WTC11 (cell line): Measurements from ENCODE around the gene MINDY1. TPM values are rescaled to one million over a fixed set of nuclear protein-coding genes. Genes with fewer than 3 reads are reported as not detected.

Experiments used
- ATAC-seq: fragments of 200-7000 bp; cut with Tn5 transposase; 2 replicates; pipeline ENCODE4 v1.10.0; 2021; ENCODE audit warnings: mild to moderate bottlenecking, moderate library complexity
- CTCF ChIA-PET: fragments of 300-600 bp; sonication (Branson Sonifier 250); formaldehyde crosslinking; loops from one replicate; lab custom pipeline; 2021; ENCODE audit warnings: antibody characterized with exemption; lab: Charles Lee
- POLR2A ChIA-PET: fragments of 350-600 bp; sonication (Branson Sonifier 250); formaldehyde crosslinking; loops from one replicate; lab custom pipeline; 2021; ENCODE audit warnings: antibody characterized with exemption; lab: Charles Lee
- DNase-seq: peaks from one replicate; pipeline ENCODE4 v3.0.0; 2021; ENCODE audit warnings: low spot score
- H3K27ac Mint-ChIP-seq: 2 replicates; pipeline ENCODE4 v1.8.0; 2021; ENCODE audit warnings: mixed read lengths
- H3K27me3 Mint-ChIP-seq: 2 replicates; pipeline ENCODE4 v1.8.0; 2021; ENCODE audit warnings: low read depth, mild to moderate bottlenecking, moderate library complexity, mixed read lengths
- H3K36me3 Mint-ChIP-seq: 2 replicates; pipeline ENCODE4 v1.8.0; 2021; ENCODE audit warnings: mixed read lengths
- H3K4me1 Mint-ChIP-seq: 2 replicates; pipeline ENCODE4 v1.8.0; 2022; ENCODE audit warnings: mixed read lengths
- H3K4me3 Mint-ChIP-seq: 2 replicates; pipeline ENCODE4 v1.8.0; 2021; ENCODE audit warnings: mild to moderate bottlenecking, moderate library complexity, mixed read lengths
- H3K9me3 Mint-ChIP-seq: 2 replicates; pipeline ENCODE4 v1.8.0; 2021; ENCODE audit warnings: mixed read lengths
- AR ChIP-seq: fragments of 250-450 bp; sonication (Bioruptor Pico); IDR thresholded peaks from 2 replicates; pipeline ENCODE4 v1.9.0; 2021; ENCODE audit warnings: mild to moderate bottlenecking
- ARID4B ChIP-seq: sonication (generic); formaldehyde crosslinking; IDR thresholded peaks from 2 replicates; pipeline ENCODE4 v1.8.0; 2023; ENCODE audit warnings: missing genetic modification reagents, mild to moderate bottlenecking, borderline replicate concordance
- ATF1 ChIP-seq: sonication (generic); formaldehyde crosslinking; IDR thresholded peaks from 2 replicates; pipeline ENCODE4 v1.8.1; 2023; ENCODE audit warnings: mild to moderate bottlenecking, moderate library complexity, missing genetic modification reagents
- CBFB ChIP-seq: sonication (generic); formaldehyde crosslinking; IDR thresholded peaks from 2 replicates; pipeline ENCODE4 v1.8.1; 2022; ENCODE audit warnings: mild to moderate bottlenecking, low read depth, missing genetic modification reagents
- CREM ChIP-seq: sonication (generic); formaldehyde crosslinking; IDR thresholded peaks from 2 replicates; pipeline ENCODE4 v1.8.1; 2022; ENCODE audit warnings: mild to moderate bottlenecking, missing genetic modification reagents, moderate library complexity
- E2F1 ChIP-seq: sonication (generic); formaldehyde crosslinking; IDR thresholded peaks from 2 replicates; pipeline ENCODE4 v1.8.0; 2022; ENCODE audit warnings: mild to moderate bottlenecking, missing genetic modification reagents
- FOXK1 ChIP-seq: sonication (generic); formaldehyde crosslinking; IDR thresholded peaks from 2 replicates; pipeline ENCODE4 v1.8.0; 2022; ENCODE audit warnings: mild to moderate bottlenecking, moderate library complexity, missing genetic modification reagents
- GABPB1 ChIP-seq: sonication (generic); formaldehyde crosslinking; IDR thresholded peaks from 2 replicates; pipeline ENCODE4 v1.8.1; 2023; ENCODE audit warnings: mild to moderate bottlenecking, missing genetic modification reagents
- GTF2I ChIP-seq: fragments of 250-450 bp; sonication (Bioruptor Pico); conservative IDR thresholded peaks from 2 replicates; pipeline ENCODE4 v1.4.0; 2021; ENCODE audit warnings: mild to moderate bottlenecking
- IRF2 ChIP-seq: sonication (generic); formaldehyde crosslinking; IDR thresholded peaks from 2 replicates; pipeline ENCODE4 v1.8.0; 2022; ENCODE audit warnings: low read depth, missing genetic modification reagents, borderline replicate concordance
- JUN ChIP-seq: sonication (generic); formaldehyde crosslinking; IDR thresholded peaks from 2 replicates; pipeline ENCODE4 v1.8.0; 2023; ENCODE audit warnings: mild to moderate bottlenecking, missing genetic modification reagents
- KAT7 ChIP-seq: sonication (generic); formaldehyde crosslinking; IDR thresholded peaks from 2 replicates; pipeline ENCODE4 v1.8.1; 2023; ENCODE audit warnings: missing genetic modification reagents, mild to moderate bottlenecking, borderline replicate concordance
- MXD4 ChIP-seq: fragments of 250-450 bp; sonication (Bioruptor Pico); IDR thresholded peaks from 2 replicates; pipeline ENCODE4 v1.8.0; 2021; ENCODE audit warnings: mild to moderate bottlenecking, moderate library complexity, borderline replicate concordance
- NR2C2 ChIP-seq: sonication (generic); formaldehyde crosslinking; IDR thresholded peaks from 2 replicates; pipeline ENCODE4 v1.8.0; 2022; ENCODE audit warnings: mild to moderate bottlenecking, missing genetic modification reagents
- OVOL2 ChIP-seq: fragments of 250-450 bp; sonication (Bioruptor Pico); IDR thresholded peaks from 2 replicates; pipeline ENCODE4 v1.9.0; 2021; ENCODE audit warnings: mild to moderate bottlenecking, borderline replicate concordance
- RORB ChIP-seq: fragments of 250-450 bp; sonication (Bioruptor Pico); IDR thresholded peaks from 2 replicates; pipeline ENCODE4 v1.9.0; 2021; ENCODE audit warnings: mild to moderate bottlenecking
- SMAD3 ChIP-seq: sonication (generic); formaldehyde crosslinking; IDR thresholded peaks from 2 replicates; pipeline ENCODE4 v1.8.0; 2022; ENCODE audit warnings: missing genetic modification reagents, mild to moderate bottlenecking, borderline replicate concordance
- SP1 ChIP-seq: sonication (generic); formaldehyde crosslinking; conservative IDR thresholded peaks from 2 replicates; pipeline ENCODE4 v1.8.1; 2022; ENCODE audit warnings: missing genetic modification reagents
- TEAD4 ChIP-seq: sonication (generic); formaldehyde crosslinking; IDR thresholded peaks from 2 replicates; pipeline ENCODE4 v1.8.0; 2022; ENCODE audit warnings: mild to moderate bottlenecking, missing genetic modification reagents
- TP53 ChIP-seq: sonication (generic); formaldehyde crosslinking; IDR thresholded peaks from 2 replicates; pipeline ENCODE4 v1.8.1; 2023; ENCODE audit warnings: mild to moderate bottlenecking, missing genetic modification reagents
- USF1 ChIP-seq: sonication (generic); formaldehyde crosslinking; IDR thresholded peaks from 2 replicates; pipeline ENCODE4 v1.8.0; 2022; ENCODE audit warnings: mild to moderate bottlenecking, missing genetic modification reagents
- ZBTB21 ChIP-seq: sonication (generic); formaldehyde crosslinking; IDR thresholded peaks from 2 replicates; pipeline ENCODE4 v1.8.1; 2023; ENCODE audit warnings: mild to moderate bottlenecking, missing genetic modification reagents, borderline replicate concordance
- ZMAT4 ChIP-seq: fragments of 250-450 bp; sonication (Bioruptor Pico); IDR thresholded peaks from 2 replicates; pipeline ENCODE4 v1.9.0; 2021; ENCODE audit warnings: mild to moderate bottlenecking
- ZNF138 ChIP-seq: sonication (generic); formaldehyde crosslinking; conservative IDR thresholded peaks from 2 replicates; pipeline ENCODE4 v1.8.1; 2022; ENCODE audit warnings: mild to moderate bottlenecking, moderate library complexity, missing genetic modification reagents
- ZSCAN18 ChIP-seq: fragments of 250-450 bp; sonication (Bioruptor Pico); IDR thresholded peaks from 2 replicates; pipeline ENCODE4 v2.1.2; 2022; ENCODE audit warnings: mild to moderate bottlenecking, moderate library complexity
- total RNA-seq: library from RNA; stranded (reverse); gene quantifications from 3 replicates; pipeline ENCODE4 v1.2.3, GENCODE V29; 2021

Gene MINDY1
- total RNA-seq, 1 experiment from 2014 or later: 10.1 TPM

GRCh38 chr1:151000408-151000807 is 6.3 kb downstream of the MINDY1 start:
- Mint-ChIP-seq H3K9me3 (no peaks in the 10 kb centered on the region), H3K4me1 (peaks cover 9% of the 10 kb centered on the region), H3K27me3 (no peaks in the 10 kb centered on the region), H3K27ac (0 out of 2 replicates have a peak overlapping the region, but pooled peaks have one; percentile 38), H3K36me3 (no peaks in the 10 kb centered on the region), H3K4me3 (no peak overlapping the region)
- ATAC-seq (no peak), DNase-seq (no peak)
- ChIA-PET POLR2A (no interaction called here), CTCF (interaction anchor here (1.6 to 3.3 kb wide), 2 partner anchors 19 to 99 kb away, joined by 3 to 21 read pairs; partner anchors contain the start of gene ANXA9)
- TF ChIP-seq GABPB1 (CRISPR knock-in tag) (peak; percentile 37; the same call in 1 of the 2 replicates), ARID4B (CRISPR knock-in tag) (no peak), ZMAT4 (no peak), NR2C2 (CRISPR knock-in tag) (no peak), USF1 (no peak), CBFB (CRISPR knock-in tag) (no peak), CREM (CRISPR knock-in tag) (no peak)

- DNase-seq: no peak
- ATAC-seq: no peak
- Mint-ChIP-seq H3K27ac (no peak overlapping the region), H3K4me3 (no peak overlapping the region), H3K9me3 (no peaks in the 10 kb centered on the region), H3K27me3 (no peaks in the 10 kb centered on the region), H3K36me3 (no peaks in the 10 kb centered on the region), H3K4me1 (peaks cover 8% of the 10 kb centered on the region; the same call in 1 of the 2 replicates)
- TF ChIP-seq MXD4 (CRISPR knock-in tag): no peak
- no peak for TF ChIP-seq JUN
- TF ChIP-seq ZNF138 (CRISPR knock-in tag): no peak
- TF ChIP-seq SP1 (CRISPR knock-in tag): no peak
- TF ChIP-seq AR: no peak
- no peak for TF ChIP-seq ATF1 (CRISPR knock-in tag)
- no peak for TF ChIP-seq ZSCAN18 (CRISPR knock-in tag)
- no peak for TF ChIP-seq RORB
- no peak for TF ChIP-seq OVOL2 (CRISPR knock-in tag)
- TF ChIP-seq TEAD4 (CRISPR knock-in tag): no peak
- TF ChIP-seq IRF2 (CRISPR knock-in tag): no peak
- TF ChIP-seq GABPB1 (CRISPR knock-in tag): no peak
- TF ChIP-seq KAT7 (CRISPR knock-in tag): no peak
- no peak for TF ChIP-seq SMAD3 (CRISPR knock-in tag)
- TF ChIP-seq E2F1 (CRISPR knock-in tag): no peak
- no peak for TF ChIP-seq TP53
- no peak for TF ChIP-seq FOXK1 (CRISPR knock-in tag)
- no peak for TF ChIP-seq ZBTB21
- no peak for TF ChIP-seq GTF2I (CRISPR knock-in tag)
- ChIA-PET CTCF (interaction anchor here (1.0 to 3.3 kb wide), 2 partner anchors 19 to 48 kb away, joined by 5 to 21 read pairs; partner anchors contain the start of genes ANXA9 and C1orf56), POLR2A (no interaction called here)
Measured at GRCh38 chr1:150999926-151000325, 6.8 kb downstream of the MINDY1 start.
